HepG2 (cell line): ENCODE measurements around the gene HDAC4.

Source experiments
- CHD4 ChIP-seq: fragments of 200-600 bp; sonication (generic); IDR thresholded peaks from 2 replicates; pipeline ENCODE4 v1.7.0; 2017; ENCODE audit warnings: mild to moderate bottlenecking, low read length, borderline replicate concordance
- EHMT2 ChIP-seq: fragments of 200-600 bp; sonication (generic); IDR thresholded peaks from 2 replicates; pipeline ENCODE4 v1.7.0; 2017; ENCODE audit warnings: antibody characterized with exemption, low read depth, low read length, borderline replicate concordance
- FOSL1 ChIP-seq: sonication (generic); formaldehyde crosslinking; IDR thresholded peaks from 2 replicates; pipeline ENCODE4 v1.9.0; 2021; ENCODE audit warnings: missing genetic modification reagents, borderline replicate concordance
- GATAD2A ChIP-seq: IDR thresholded peaks from 2 replicates; pipeline ENCODE4 v1.6.1; 2016
- HOXA9 ChIP-seq: sonication (generic); formaldehyde crosslinking; IDR thresholded peaks from 2 replicates; pipeline ENCODE4 v1.8.1; 2022; ENCODE audit warnings: missing genetic modification reagents, mild to moderate bottlenecking, moderate library complexity, borderline replicate concordance
- KAT2B ChIP-seq: fragments of 150-350 bp; IDR thresholded peaks from 2 replicates; pipeline ENCODE4 v1.6.1; 2014; ENCODE audit warnings: low read depth, low read length, borderline replicate concordance
- RBM39 ChIP-seq: fragments of 200-400 bp; formaldehyde crosslinking; IDR thresholded peaks from one replicate; pipeline ENCODE4 v1.6.1; 2018; ENCODE audit warnings: antibody characterized with exemption, mild to moderate bottlenecking, low read depth, low read length; ENCODE audit not compliant: poor library complexity, severe bottlenecking
- TARDBP ChIP-seq: sonication (generic); formaldehyde crosslinking; IDR thresholded peaks from 2 replicates; pipeline ENCODE4 v1.8.0; 2022; ENCODE audit warnings: mild to moderate bottlenecking, missing genetic modification reagents
- TF ChIP-seq, protein P1 (sequence below): sonication (generic); formaldehyde crosslinking; IDR thresholded peaks from 2 replicates; pipeline ENCODE4 v1.4.0; 2020; ENCODE audit warnings: missing genetic modification reagents
- TF ChIP-seq, protein P2 (sequence below): conservative IDR thresholded peaks from 2 replicates; pipeline ENCODE4 v1.6.1; 2018; ENCODE audit warnings: missing genetic modification reagents
- TF ChIP-seq, protein P3 (sequence below): sonication (generic); formaldehyde crosslinking; IDR thresholded peaks from 2 replicates; pipeline ENCODE4 v1.5.0; 2020; ENCODE audit warnings: missing genetic modification reagents
- TF ChIP-seq, protein P4 (sequence below), 2 experiments: sonication (generic) in 1 of 2; formaldehyde crosslinking in 1 of 2; IDR thresholded peaks; 2 replicates each; pipeline versions ENCODE4 v1.4.0 to v1.6.1; 2016 to 2020; ENCODE audit warnings: borderline replicate concordance in 1 of 2, low read depth in 1 of 2, mild to moderate bottlenecking in 1 of 2, missing genetic modification reagents in 1 of 2

DNA sequence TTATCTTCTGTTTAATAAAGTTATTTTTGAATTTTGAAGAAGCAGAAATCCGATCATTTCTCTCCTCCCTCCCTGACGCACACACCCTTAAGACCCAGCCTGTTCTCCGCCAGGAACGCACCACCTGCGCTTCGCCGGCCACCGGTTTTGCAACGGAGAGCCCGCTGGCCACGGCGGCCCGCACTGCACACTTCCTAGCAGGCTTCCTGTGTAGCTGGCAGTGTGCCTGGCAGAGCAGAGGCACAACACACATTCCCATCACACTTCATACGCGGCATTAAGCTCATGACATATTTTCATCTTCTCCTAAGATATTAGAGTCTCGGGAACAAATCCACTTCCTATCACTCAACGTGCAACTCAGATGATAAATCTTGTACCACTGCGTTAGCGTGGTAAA, 148.0 kb downstream of the HDAC4 start:
- no peak for TF ChIP-seq RBM39
- TF ChIP-seq TARDBP (CRISPR knock-in tag), result no peak
- TF ChIP-seq, protein P1, sequence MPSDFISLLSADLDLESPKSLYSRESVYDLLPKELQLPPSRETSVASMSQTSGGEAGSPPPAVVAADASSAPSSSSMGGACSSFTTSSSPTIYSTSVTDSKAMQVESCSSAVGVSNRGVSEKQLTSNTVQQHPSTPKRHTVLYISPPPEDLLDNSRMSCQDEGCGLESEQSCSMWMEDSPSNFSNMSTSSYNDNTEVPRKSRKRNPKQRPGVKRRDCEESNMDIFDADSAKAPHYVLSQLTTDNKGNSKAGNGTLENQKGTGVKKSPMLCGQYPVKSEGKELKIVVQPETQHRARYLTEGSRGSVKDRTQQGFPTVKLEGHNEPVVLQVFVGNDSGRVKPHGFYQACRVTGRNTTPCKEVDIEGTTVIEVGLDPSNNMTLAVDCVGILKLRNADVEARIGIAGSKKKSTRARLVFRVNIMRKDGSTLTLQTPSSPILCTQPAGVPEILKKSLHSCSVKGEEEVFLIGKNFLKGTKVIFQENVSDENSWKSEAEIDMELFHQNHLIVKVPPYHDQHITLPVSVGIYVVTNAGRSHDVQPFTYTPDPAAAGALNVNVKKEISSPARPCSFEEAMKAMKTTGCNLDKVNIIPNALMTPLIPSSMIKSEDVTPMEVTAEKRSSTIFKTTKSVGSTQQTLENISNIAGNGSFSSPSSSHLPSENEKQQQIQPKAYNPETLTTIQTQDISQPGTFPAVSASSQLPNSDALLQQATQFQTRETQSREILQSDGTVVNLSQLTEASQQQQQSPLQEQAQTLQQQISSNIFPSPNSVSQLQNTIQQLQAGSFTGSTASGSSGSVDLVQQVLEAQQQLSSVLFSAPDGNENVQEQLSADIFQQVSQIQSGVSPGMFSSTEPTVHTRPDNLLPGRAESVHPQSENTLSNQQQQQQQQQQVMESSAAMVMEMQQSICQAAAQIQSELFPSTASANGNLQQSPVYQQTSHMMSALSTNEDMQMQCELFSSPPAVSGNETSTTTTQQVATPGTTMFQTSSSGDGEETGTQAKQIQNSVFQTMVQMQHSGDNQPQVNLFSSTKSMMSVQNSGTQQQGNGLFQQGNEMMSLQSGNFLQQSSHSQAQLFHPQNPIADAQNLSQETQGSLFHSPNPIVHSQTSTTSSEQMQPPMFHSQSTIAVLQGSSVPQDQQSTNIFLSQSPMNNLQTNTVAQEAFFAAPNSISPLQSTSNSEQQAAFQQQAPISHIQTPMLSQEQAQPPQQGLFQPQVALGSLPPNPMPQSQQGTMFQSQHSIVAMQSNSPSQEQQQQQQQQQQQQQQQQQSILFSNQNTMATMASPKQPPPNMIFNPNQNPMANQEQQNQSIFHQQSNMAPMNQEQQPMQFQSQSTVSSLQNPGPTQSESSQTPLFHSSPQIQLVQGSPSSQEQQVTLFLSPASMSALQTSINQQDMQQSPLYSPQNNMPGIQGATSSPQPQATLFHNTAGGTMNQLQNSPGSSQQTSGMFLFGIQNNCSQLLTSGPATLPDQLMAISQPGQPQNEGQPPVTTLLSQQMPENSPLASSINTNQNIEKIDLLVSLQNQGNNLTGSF (CRISPR knock-in tag), result no peak
- TF ChIP-seq, protein P2, sequence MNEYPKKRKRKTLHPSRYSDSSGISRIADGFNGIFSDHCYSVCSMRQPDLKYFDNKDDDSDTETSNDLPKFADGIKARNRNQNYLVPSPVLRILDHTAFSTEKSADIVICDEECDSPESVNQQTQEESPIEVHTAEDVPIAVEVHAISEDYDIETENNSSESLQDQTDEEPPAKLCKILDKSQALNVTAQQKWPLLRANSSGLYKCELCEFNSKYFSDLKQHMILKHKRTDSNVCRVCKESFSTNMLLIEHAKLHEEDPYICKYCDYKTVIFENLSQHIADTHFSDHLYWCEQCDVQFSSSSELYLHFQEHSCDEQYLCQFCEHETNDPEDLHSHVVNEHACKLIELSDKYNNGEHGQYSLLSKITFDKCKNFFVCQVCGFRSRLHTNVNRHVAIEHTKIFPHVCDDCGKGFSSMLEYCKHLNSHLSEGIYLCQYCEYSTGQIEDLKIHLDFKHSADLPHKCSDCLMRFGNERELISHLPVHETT (CRISPR knock-in tag), result no peak
- TF ChIP-seq FOSL1 (CRISPR knock-in tag), result no peak
- no peak for TF ChIP-seq KAT2B
- TF ChIP-seq HOXA9 (CRISPR knock-in tag), result no peak
- TF ChIP-seq GATAD2A, result no peak
- no peak for TF ChIP-seq EHMT2
- TF ChIP-seq, protein P3, sequence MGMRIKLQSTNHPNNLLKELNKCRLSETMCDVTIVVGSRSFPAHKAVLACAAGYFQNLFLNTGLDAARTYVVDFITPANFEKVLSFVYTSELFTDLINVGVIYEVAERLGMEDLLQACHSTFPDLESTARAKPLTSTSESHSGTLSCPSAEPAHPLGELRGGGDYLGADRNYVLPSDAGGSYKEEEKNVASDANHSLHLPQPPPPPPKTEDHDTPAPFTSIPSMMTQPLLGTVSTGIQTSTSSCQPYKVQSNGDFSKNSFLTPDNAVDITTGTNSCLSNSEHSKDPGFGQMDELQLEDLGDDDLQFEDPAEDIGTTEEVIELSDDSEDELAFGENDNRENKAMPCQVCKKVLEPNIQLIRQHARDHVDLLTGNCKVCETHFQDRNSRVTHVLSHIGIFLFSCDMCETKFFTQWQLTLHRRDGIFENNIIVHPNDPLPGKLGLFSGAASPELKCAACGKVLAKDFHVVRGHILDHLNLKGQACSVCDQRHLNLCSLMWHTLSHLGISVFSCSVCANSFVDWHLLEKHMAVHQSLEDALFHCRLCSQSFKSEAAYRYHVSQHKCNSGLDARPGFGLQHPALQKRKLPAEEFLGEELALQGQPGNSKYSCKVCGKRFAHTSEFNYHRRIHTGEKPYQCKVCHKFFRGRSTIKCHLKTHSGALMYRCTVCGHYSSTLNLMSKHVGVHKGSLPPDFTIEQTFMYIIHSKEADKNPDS (CRISPR knock-in tag), result no peak
- no peak for TF ChIP-seq CHD4
- TF ChIP-seq, protein P4, sequence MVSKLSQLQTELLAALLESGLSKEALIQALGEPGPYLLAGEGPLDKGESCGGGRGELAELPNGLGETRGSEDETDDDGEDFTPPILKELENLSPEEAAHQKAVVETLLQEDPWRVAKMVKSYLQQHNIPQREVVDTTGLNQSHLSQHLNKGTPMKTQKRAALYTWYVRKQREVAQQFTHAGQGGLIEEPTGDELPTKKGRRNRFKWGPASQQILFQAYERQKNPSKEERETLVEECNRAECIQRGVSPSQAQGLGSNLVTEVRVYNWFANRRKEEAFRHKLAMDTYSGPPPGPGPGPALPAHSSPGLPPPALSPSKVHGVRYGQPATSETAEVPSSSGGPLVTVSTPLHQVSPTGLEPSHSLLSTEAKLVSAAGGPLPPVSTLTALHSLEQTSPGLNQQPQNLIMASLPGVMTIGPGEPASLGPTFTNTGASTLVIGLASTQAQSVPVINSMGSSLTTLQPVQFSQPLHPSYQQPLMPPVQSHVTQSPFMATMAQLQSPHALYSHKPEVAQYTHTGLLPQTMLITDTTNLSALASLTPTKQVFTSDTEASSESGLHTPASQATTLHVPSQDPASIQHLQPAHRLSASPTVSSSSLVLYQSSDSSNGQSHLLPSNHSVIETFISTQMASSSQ (IDR thresholded peaks at IDR 0.05; ENCODE audit: low read depth), result no peak
- TF ChIP-seq, protein P4 (CRISPR knock-in tag; IDR thresholded peaks at IDR 0.05; ENCODE audit: borderline replicate concordance), result no peak
